Colon (tissue), 2 donors: ENCODE data around the gene AMZ1.

Experiments
- FAIRE-seq: peaks from 2 replicates; lab custom pipeline; 2012; peaks lifted over from hg19 to GRCh38; lab: Jason Lieb, UNC
- donor health status: control.
- donor health status: control.

Gene AMZ1, protein sequence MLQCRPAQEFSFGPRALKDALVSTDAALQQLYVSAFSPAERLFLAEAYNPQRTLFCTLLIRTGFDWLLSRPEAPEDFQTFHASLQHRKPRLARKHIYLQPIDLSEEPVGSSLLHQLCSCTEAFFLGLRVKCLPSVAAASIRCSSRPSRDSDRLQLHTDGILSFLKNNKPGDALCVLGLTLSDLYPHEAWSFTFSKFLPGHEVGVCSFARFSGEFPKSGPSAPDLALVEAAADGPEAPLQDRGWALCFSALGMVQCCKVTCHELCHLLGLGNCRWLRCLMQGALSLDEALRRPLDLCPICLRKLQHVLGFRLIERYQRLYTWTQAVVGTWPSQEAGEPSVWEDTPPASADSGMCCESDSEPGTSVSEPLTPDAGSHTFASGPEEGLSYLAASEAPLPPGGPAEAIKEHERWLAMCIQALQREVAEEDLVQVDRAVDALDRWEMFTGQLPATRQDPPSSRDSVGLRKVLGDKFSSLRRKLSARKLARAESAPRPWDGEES

DNA sequence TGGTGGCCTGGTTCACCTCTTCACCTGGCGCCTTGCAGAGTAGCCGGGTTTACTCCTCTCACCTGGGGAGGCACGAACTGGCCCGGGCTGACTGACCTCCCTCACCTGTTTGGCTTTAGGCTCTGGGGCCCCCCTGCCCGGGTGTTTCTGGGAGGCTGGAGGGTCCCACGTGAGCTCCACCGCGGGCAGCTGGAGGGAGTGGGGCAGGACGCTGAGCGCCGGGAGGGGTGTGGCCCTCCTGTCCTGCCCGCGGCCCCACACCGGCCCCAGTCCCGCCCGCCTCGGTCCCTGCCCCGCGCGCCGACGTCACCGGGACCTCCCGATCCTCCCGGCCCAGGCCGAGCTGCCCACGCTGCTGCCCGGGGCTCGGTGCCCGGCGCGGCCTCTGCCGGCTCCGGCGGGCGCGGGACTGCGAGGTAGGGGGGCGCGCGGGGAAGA is at the start of gene AMZ1:
Gene AMZ1 (plus strand): TSS at position 322 of the 438 bp plus-strand sequence. CDS start 12,250 bp downstream, outside the sequence.
- no peak for FAIRE-seq

DNA sequence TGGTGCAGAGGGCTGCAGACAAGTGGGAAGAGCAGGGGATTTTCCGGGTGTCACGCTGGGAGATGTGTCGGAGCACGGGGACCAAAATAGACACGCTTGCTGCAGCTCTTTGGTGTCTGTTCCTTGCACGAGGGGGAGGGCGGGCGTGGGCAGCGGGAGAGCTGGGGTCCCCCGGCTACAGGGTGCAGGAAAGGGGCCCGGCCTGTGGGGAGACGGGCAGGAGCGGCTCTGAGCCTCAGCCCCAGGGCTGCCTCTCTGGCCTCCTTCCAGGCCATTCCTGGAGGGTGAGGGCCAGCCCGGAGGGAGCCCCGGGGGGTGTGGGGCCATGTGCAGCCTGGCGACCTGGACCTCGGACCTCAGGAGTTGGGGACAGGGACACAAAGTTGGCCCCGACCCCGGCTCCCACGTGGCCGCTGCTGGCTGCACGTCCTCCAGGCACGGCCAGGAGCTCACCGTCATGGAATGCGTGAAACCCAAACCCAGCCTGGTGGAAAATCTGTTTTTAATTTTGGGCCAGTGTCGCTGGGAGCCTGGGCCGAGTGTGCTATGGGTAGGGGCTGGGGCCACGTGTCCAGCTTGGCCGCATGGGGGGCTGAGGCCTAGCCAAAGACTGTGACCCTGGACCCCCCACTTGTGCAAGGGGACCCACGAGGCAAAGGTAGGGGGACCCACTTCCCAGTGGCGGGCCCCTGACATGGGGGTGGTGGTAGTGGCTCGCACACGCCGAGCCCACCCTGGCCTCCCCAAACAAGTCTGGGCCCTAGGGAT is 49.6 kb upstream of the AMZ1 start:
- FAIRE-seq: no peak

DNA sequence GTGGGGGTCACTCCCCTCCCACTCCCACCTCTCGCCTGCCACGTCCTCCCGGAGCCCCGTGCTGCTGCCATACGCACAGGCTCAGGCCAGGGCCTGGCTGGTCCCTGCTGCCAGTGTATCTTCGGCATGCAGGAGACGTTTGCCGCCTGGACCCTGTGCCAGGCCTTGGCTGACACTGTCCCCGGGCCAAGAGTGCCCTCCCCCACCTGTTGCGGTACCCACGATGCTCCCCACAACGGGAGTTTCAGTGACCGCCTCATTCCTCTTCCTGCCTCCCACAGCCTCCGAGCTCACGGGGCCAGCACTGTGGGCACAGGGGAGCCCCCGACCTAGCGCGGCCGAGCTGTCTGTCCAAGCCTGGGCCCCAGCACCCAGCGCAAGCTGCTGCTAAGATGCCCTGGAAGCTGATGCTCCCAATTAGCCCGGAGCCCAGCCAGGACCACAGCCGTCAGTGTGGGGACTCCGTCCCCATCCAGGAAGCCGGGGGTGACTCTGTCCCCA is 48.8 kb upstream of the AMZ1 start:
- FAIRE-seq: no peak

DNA sequence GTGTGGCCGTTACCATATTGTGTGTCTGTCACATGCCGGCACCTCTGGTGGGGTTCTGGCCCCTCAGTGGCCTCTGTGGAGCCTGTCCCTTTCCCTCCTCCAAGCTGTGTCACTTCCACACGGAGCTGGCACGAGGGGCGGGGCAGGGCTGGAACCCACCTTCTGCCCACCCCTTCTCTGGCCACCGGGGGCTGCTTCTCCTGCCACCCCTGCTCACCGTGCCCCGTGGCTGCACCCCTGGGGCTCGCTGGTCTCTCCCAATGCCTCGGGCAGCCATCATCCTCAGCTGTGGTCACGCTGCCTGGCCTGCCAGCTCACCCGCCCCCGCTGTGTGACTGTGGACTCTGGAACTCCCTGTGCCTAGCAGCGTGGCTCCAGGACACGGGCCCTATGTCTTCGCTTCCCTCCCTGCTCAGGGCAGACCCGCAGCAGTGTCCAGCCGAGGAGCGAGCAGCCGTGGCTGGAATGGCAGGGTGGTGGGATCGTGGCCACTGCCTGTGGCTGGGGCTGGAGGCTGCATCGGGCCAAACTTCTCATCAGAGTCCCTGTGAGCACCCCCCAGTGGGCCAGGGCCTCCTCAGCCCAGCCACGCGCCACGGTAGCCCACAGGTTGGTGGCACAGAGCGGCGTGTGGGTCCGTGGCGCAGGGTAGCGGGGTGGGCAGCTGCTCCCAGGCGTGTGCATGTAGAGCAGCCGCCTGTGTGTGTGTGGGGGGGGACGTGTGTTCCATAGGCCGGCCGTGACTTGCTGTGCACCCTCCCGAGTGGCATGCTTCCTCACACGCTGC is 48.1 kb upstream of the AMZ1 start:
- FAIRE-seq: no peak

DNA sequence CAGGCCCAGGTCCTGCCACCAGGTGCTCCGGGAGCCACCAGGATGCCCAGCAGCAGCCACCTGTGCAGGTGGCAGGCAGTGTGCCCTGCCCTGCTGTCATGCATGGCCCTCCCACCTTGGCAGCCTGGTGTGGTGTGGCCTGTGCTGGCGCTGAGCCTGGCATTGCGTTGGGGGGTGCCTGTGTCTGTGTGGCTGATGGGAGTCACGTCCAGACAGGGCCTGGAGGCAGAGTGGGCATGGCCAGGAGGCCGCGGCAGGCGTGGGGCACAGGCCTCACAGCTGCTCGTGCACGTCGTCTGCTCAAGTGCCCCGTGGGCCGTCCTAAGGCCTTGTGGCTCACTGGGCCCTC is 47.5 kb upstream of the AMZ1 start:
- FAIRE-seq: no peak

DNA sequence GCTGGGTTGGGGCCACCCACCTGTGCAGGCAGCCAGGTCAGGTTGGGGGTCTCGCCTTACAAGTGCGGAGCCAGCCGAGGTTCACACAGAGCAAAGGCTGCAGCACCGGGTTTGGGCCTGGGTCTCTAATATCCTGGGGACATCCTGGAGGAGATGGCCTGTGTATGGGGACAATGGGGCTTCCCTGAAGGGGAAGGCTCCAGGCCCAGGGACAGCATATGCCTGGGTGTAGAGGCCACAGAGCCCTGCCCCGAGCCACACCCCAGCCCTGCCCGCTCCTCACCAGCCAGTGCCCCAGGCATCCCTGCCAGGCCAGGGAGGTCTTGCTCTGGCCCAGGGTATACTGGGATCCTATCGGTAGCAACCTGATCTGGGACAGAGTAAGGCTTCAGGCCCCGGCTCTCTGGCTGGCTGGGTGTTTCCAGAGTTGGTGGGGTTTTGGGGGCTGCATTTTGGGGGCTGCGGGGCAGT is 47.1 kb upstream of the AMZ1 start:
- no peak for FAIRE-seq

DNA sequence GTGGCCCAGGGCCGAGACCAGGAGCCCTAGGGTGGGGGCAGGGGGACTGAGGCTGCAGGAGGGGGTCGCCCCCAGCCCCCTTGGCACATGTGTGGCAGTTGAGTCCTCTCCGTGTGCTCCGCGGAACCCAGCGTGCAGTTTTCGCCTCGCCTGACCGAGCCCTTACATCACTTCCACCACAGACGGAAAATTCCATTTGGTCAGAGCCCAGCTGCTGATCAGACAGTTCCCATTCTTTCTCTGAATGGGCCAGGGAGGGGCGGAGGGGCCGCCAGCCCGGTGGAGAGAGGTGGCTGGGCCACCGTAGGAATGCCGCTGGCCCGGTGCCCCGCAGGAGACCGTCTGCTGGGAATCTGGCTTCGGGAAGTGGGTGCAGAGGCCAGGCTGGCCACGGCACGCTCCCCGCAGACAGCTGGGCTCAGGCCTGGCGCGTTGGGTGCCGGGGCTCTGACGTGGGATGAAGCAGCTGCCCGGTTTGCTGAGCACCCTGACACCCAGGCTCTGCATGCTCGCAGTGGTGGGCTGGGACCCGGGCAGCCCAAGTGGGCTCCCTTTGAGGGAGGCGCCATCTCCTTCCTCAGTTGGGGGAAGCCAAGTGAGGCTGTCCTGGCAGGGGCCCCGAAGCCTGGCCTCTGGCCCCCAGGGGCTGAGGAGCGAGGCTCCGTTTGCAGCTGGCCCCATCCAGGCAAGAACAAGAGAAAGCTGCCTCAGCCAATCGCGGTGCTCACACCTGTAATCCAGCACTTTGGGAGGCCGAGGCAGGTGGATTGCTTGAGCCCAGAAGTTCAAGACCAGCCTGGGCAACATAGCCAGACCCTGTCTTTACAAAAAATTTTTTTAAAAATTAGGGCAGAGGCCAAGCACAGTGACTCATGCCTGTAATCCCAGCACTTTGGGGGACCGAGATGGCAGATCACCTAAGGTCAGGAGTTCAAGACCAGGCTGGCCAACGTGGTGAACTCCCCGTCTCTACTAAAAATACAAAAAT is 46.3 kb upstream of the AMZ1 start:
- no peak for FAIRE-seq

DNA sequence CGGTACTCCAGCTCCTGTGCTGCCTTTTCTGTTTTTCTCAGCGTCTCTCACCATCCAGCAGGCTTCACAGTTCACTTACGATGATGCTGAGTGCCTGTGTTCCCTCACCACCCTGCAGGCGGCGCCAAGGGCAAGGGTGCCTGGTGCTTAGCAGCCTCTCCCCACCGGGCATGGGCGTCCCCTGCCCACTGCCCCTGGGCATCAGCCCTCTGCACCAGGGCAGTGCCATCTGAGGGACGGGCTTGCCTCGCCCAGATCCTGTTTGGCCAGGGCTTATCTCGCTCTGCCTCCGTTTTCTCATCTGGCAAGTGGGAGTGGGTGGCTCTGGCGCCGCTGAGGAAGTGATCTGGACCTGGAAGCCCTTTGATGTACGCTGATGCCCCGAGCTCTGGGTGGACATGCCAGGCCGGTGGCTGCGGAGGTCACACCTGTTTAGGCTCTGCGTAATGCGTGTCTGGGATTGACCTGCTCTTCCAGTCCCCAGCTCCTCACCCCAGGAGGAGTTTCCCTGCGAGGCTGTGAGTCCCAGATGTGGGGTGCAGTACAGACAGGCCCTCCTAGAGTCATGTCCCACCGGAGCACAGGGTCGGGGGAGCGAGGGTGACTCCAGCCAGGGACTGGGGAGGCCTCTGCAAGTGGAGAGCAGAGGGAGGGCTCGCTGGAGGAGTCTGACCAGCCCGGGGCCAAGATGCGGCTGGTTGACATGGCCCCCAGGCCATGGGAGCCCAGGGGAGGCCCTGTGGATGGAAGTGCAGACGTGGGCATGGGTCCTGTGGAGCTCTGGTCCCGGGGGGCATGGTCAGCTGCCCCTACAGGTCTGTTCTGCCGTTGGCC is 44.4 kb upstream of the AMZ1 start:
- FAIRE-seq: no peak

DNA sequence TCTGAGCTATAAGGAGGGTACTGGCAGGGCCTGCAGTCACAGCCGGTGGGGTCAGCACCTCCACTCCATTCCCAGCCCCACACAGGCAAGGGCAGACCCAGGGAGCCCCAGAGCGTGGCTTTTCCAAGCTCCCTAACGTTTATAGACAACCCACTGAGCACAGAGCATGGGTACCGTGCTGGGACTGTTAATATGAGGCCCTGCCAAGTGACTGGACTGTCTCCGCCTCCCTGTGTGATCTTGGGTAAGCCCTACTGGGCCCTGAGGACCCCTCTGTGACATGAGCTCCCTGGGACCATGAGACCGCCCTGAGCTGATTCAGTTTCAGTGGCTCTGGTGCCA is 43.8 kb upstream of the AMZ1 start:
- FAIRE-seq: no peak

DNA sequence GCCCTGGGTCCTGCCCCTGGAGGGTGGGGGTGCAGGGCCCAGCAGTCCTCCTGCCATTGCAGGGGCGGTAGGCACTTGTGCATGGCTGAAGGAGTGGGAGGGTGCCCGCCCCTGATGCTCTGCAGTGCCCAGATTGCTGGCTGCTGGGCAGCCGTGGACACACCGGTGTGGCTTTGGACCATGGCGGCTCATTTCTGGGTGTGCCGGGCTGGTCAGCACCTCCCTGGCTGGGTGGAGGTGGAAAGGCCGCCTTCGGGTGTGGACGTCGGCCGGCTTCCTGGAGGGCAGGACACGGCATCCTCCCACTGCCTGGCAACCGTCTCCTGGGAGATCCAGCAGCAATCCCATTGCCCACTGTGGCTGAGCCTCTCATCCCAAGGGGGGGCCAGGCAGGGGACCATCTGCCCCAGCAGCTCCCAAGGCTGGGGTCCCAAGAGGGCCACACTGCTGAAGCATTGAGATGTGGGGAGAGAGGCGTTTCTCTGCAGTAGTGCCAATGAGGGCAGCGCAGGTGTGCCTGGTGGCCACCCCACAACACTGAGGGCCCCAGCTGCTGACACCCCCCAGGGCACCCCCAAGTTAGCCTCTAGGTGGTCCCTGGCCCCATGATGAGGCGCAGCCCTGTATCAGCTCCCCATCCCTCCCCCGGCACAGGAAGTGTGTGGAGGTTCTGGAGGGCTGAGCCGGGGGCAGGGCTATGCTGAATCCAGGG is 43.3 kb upstream of the AMZ1 start:
- FAIRE-seq: no peak

DNA sequence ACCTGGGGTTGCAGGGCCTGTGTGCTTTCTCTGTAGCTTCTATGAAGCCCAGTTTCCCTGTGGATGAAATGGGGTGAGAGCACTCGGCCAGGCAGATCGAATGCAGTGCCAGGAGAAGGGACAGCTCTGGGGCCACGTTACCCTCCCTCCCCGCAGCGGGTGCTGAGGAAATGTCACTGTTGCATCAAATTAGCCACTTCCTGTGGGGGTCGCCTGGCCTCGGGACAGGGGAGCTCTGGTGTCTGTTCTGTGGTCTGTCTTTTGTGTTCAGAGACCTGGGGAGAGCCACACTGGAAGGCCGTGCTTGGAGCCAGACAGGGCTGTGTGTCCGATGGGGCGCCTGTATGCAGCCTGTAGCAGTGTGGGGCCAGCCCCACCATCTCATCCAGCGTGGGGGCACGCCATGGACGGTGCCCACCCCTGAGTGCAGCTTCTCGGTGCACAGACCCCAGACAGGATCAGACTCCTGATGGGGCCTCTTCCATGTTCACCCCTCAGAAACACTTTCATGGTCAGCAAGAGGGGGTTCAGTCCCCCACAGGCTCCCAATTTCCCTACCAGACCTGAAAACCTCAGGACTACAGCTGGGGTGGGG is 42.6 kb upstream of the AMZ1 start:
- no peak for FAIRE-seq

DNA sequence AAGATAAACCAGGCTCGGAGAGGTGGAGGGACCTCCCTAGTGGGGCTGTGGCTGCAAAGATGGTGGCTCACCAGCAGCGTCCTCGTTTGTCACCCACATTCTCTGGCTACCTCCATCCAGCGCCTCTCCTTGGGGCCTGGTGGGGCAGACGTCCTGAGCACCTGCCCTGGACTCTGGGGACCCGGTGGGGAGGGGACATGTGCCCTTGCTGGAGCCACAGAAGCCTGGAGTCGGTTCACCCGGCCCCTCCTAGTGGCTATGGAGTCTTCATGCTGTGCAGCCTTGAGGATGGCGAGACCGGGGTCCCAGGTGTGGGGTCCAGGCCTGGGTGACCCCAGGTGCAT is 41.7 kb upstream of the AMZ1 start:
- no peak for FAIRE-seq

DNA sequence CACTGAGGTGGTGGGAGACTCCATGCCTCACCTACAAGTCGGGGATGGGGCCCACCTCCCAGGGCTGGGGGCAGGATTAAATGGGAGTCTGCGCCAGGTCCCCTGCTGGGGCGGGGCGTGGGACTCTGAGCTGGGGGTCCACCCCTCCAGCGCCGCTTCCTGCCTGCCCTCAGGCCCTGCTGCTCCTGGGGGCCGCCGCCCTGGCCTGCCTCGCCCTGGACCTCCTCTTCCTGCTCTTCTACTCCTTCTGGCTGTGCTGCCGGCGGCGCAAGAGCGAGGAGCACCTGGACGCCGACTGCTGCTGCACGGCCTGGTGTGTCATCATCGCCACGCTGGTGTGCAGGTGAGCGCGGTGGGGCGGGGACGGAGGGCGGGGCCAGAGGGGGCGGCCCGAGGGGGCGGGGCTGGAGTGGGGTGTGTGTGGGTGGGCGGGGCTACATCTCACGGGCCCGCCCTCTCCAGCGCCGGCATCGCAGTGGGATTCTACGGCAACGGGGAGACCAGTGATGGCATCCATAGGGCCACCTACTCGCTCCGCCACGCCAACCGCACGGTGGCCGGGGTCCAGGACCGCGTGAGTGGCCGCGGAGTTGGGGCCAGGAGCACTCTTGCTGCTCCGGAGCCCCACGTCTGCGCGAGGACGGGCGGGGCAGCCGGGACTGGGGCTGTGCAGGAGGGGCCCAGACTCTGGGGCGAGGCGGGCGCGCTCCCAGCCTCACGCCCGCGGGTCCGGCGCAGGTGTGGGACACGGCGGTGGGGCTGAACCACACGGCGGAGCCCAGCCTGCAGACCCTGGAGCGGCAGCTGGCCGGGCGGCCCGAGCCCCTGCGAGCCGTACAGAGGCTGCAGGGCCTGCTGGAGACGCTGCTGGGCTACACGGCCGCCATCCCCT is 41.1 kb upstream of the AMZ1 start:
- no peak for FAIRE-seq

DNA sequence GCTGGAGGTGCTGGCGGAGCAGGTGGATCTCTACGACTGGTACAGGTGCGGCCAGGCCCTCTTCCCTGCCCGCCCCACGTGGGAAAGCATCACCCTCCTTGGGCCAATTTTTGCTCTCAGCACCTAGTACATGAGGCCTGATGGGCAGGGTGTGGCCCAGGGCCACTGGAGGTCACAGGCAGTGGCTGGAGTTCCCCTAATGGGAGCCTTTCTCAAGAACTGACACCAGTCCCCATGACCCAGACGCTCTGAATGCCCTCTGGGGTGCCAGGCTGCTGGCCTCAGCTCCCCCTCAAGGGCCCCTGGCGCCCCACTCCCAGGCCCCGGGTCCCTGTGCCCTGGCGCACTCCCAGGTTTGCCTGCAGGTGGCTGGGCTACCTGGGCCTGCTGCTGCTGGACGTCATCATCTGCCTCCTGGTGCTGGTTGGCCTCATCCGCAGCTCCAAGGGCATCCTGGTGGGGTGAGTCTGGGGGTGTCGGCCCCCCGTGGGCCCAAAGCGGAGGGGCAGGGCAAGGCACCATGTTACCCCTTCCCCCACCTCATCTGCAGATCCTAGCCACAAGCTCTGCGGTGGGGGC is 40.3 kb upstream of the AMZ1 start:
- FAIRE-seq: no peak

DNA sequence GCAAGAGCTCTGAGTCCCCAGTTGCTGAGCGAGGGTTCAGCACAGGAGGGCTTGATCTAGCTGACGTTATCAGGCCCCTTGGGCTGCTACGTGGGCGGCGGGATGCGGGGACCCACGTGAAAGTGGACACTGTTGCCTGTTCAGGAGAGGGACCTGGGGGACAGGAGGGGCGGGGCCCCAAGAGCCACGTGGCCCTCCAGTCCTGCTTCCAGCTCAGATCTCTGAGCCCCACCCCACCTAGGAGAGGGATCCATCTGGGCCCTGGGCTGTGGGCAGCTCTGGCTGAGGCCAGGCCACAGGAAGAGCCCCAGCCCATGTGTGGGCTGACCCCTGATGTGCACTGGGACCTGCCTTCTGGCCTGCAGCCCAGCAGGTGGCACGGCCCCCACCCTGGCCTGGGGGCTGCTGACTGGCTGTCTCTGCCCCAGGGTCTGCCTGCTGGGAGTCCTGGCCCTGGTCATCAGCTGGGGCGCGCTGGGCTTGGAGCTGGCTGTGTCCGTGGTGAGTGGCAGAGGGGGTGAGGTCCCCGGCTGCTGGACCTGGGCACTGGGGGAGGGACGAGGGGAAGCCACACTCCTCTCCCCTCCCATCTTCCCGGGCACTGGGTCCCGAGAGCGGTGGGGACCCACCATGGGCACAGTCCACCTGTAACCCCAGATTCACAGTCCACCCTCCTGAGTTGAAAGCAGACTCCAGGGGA is 38.7 kb upstream of the AMZ1 start:
- no peak for FAIRE-seq

DNA sequence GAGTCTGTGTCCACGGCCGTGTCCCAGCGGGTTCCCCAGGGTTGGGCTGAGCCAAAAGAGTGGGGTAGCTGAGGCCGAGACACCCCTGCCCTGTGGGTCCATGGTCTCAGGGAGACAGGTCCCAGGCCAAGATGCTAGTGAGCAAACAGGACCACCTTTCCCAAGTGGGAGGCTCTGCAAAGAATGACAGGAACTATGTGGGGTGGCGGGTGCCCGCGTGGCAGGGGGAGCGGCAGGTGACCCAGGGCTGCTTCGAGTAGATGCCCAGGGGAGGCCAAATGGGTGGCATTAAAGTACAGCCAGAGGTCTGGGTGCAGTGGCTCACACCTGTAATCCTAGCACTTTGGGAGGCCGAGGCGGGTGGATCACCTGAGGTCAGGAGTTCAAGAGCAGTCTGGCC is 38.0 kb upstream of the AMZ1 start:
- no peak for FAIRE-seq

DNA sequence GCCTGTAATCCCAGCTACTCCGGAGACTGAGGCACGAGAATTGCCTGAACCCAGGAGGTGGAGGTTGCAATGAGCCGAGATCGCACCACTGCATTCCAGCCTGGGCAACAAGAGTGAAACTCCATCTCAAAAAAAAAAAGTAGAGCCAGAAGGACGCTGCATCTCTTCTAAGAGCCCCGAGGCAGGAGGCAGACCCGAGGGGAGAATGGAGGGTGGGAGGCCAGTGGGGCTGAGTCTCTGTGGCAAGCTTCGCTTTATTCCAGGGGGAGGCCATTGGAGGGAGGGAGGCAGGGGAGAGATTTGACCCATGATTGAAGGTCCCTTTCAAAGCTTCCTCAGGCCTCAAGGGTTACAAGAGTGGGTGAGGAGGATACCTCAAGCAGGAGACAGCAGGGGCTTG is 37.6 kb upstream of the AMZ1 start:
- no peak for FAIRE-seq
